MCF 10A (cell line): ENCODE measurements around the gene LINC01488. TPM values are rescaled to one million over a fixed set of nuclear protein-coding genes. Genes with fewer than 3 reads are reported as not detected.

Source experiments
- BruUV-seq: library from RNA; stranded (reverse); fragments of 400-500 nt; replicated peaks from 2 replicates; lab custom pipeline; 2021; lab: Mats Ljungman, UMichigan
- CTCF ChIA-PET: fragments of 300-600 bp; sonication (Branson Sonifier 250); formaldehyde crosslinking; extraction: SDS; loops from one replicate; lab custom pipeline; 2021; ENCODE audit warnings: antibody characterized with exemption, inconsistent platforms; lab: Yijun Ruan, JAX
- POLR2A ChIA-PET: fragments of 300-600, 350-650 bp; sonication (Branson Sonifier 250); formaldehyde crosslinking; extraction: SDS; loops from one replicate; lab custom pipeline; 2020; ENCODE audit warnings: antibody characterized with exemption, inconsistent platforms; lab: Yijun Ruan, JAX
- DNase-seq: peaks from one replicate; pipeline ENCODE4 v3.0.0-alpha.2; 2018; ENCODE audit not compliant: unreplicated experiment
- H3K27ac Mint-ChIP-seq: one replicate; pipeline ENCODE4 v1.8.0; 2022; ENCODE audit warnings: mild to moderate bottlenecking, low read depth, mixed read lengths; ENCODE audit not compliant: unreplicated experiment
- H3K27me3 Mint-ChIP-seq: one replicate; pipeline ENCODE4 v1.8.0; 2022; ENCODE audit warnings: mixed read lengths; ENCODE audit not compliant: insufficient read depth, unreplicated experiment
- H3K36me3 Mint-ChIP-seq: one replicate; pipeline ENCODE4 v1.8.0; 2022; ENCODE audit warnings: mild to moderate bottlenecking, moderate library complexity, mixed read lengths; ENCODE audit not compliant: insufficient read depth, unreplicated experiment
- H3K4me1 Mint-ChIP-seq: one replicate; pipeline ENCODE4 v1.8.0; 2022; ENCODE audit warnings: mixed read lengths; ENCODE audit not compliant: insufficient read depth, unreplicated experiment
- H3K4me3 Mint-ChIP-seq: one replicate; pipeline ENCODE4 v1.8.0; 2022; ENCODE audit warnings: mild to moderate bottlenecking, moderate library complexity, mixed read lengths; ENCODE audit not compliant: unreplicated experiment
- H3K9me3 Mint-ChIP-seq: one replicate; pipeline ENCODE4 v1.8.0; 2022; ENCODE audit warnings: mixed read lengths; ENCODE audit not compliant: unreplicated experiment
- CTCF ChIP-seq: fragments of 200-600 bp; IDR thresholded peaks from one replicate; pipeline ENCODE4 v1.8.0; 2022; ENCODE audit warnings: antibody characterized with exemption, mild to moderate bottlenecking; ENCODE audit not compliant: unreplicated experiment
- intact Hi-C: fragments of 100-400 bp; cut with micrococcal nuclease; formaldehyde crosslinking; loops from 2 replicates; pipeline ENCODE4 v1.14.1; 2022
- total RNA-seq: library from RNA; stranded (reverse); gene quantifications from 2 replicates; pipeline ENCODE4 v1.2.3, GENCODE V29; 2022

Gene LINC01488
- total RNA-seq, 1 experiment from 2014 or later, result not detected

GRCh38 chr11:69480547-69481392 lies 693 bp upstream of the LINC01488 start:
- no peaks in the 10 kb centered on the region for H3K27me3 Mint-ChIP-seq
- POLR2A ChIA-PET, result no interaction called here
- TF ChIP-seq CTCF, result no peak
- H3K9me3 Mint-ChIP-seq, result no peaks in the 10 kb centered on the region
- peaks cover 11% of the 10 kb centered on the region for H3K4me1 Mint-ChIP-seq
- no peak for DNase-seq
- intact Hi-C loops, result no loop called here
- H3K36me3 Mint-ChIP-seq, result no peaks in the 10 kb centered on the region
- CTCF ChIA-PET, result interaction anchor here (0.6 to 0.7 kb wide), 2 partner anchors 151 to 352 kb away, joined by 3 read pairs; no protein-coding TSS in a partner anchor
- BruUV-seq, result no TSS peak
- no peak overlapping the region for H3K27ac Mint-ChIP-seq
- no peak overlapping the region for H3K4me3 Mint-ChIP-seq

- CTCF ChIA-PET, result no interaction called here
- POLR2A ChIA-PET, result no interaction called here
- no peak for TF ChIP-seq CTCF
- Mint-ChIP-seq H3K27me3 (no peaks in the 10 kb centered on the region), H3K4me3 (no peak overlapping the region), H3K9me3 (no peaks in the 10 kb centered on the region), H3K36me3 (no peaks in the 10 kb centered on the region), H3K4me1 (peaks cover 11% of the 10 kb centered on the region), H3K27ac (no peak overlapping the region)
- BruUV-seq, result no TSS peak
- DNase-seq, result no peak
- intact Hi-C loops, result no loop called here
These were observed 859 bp downstream of the LINC01488 start for GRCh38 chr11:69482322-69482721.

- no peak for TF ChIP-seq CTCF
- CTCF ChIA-PET, result no interaction called here
- no TSS peak for BruUV-seq
- intact Hi-C loops, result no loop called here
- Mint-ChIP-seq H3K9me3 (no peaks in the 10 kb centered on the region), H3K27ac (no peak overlapping the region), H3K36me3 (no peaks in the 10 kb centered on the region), H3K4me1 (peaks cover 11% of the 10 kb centered on the region), H3K27me3 (no peaks in the 10 kb centered on the region), H3K4me3 (no peak overlapping the region)
- POLR2A ChIA-PET, result no interaction called here
- no peak for DNase-seq
These were observed 1.7 kb downstream of the LINC01488 start for GRCh38 chr11:69483170-69483569.

- H3K27me3 Mint-ChIP-seq, result no peaks in the 10 kb centered on the region
- H3K36me3 Mint-ChIP-seq, result no peaks in the 10 kb centered on the region
- no peak for DNase-seq
- TF ChIP-seq CTCF, result no peak
- intact Hi-C loops, result no loop called here
- peaks cover 11% of the 10 kb centered on the region for H3K4me1 Mint-ChIP-seq
- H3K9me3 Mint-ChIP-seq, result no peaks in the 10 kb centered on the region
- no peak overlapping the region for H3K4me3 Mint-ChIP-seq
- no TSS peak for BruUV-seq
- ChIA-PET POLR2A (no interaction called here), CTCF (no interaction called here)
- H3K27ac Mint-ChIP-seq, result no peak overlapping the region
These were observed 2.4 kb downstream of the LINC01488 start for GRCh38 chr11:69483691-69484426.
